ENCODE measurements around the gene MTUS2. TPM values are rescaled to one million over a fixed set of nuclear protein-coding genes. Genes with fewer than 3 reads are reported as not detected.
"Not testable (repeated sequence)": the region's sequence is repeated elsewhere in the genome, so short reads cannot be mapped to it uniquely, and the experiment has no call there.

Gene MTUS2
- total RNA-seq, 1 donor from 2014 or later = not detected

- no peak for TF ChIP-seq CTCF (IDR thresholded peaks at IDR 0.05; ENCODE audit: insufficient read depth, low read length, severe bottlenecking)
- Histone ChIP-seq H3K4me3 (ENCODE audit: low read depth, low read length) (no peak overlapping the region), H3K36me3 (ENCODE audit: control insufficient read depth, insufficient read depth, low read length) (no peaks in the 10 kb centered on the region), H3K27me3 (ENCODE audit: control insufficient read depth, insufficient read depth, low read length) (no peaks in the 10 kb centered on the region)
- DNase-seq (ENCODE audit: low read depth) = no peak
- FAIRE-seq = no peak
These were observed 158.4 kb downstream of the MTUS2 start for GRCh38 chr13:28978574-28978973.

- Histone ChIP-seq H3K36me3 (ENCODE audit: control insufficient read depth, insufficient read depth, low read length) (no peaks in the 10 kb centered on the region), H3K27me3 (ENCODE audit: control insufficient read depth, insufficient read depth, low read length) (no peaks in the 10 kb centered on the region), H3K4me3 (ENCODE audit: low read depth, low read length) (no peak overlapping the region)
- no peak for FAIRE-seq
- TF ChIP-seq CTCF (IDR thresholded peaks at IDR 0.05; ENCODE audit: insufficient read depth, low read length, severe bottlenecking) = no peak
- DNase-seq (ENCODE audit: low read depth) = no peak
These were observed 161.4 kb downstream of the MTUS2 start for GRCh38 chr13:28981530-28981929.

GRCh38 chr13:28983641-28984040 is 163.5 kb downstream of the MTUS2 start:
- no peak for TF ChIP-seq CTCF (IDR thresholded peaks at IDR 0.05; ENCODE audit: insufficient read depth, low read length, severe bottlenecking)
- H3K36me3 ChIP-seq (ENCODE audit: control insufficient read depth, insufficient read depth, low read length) = no peaks in the 10 kb centered on the region
- FAIRE-seq (no peak), DNase-seq (ENCODE audit: low read depth) (no peak)
- no peaks in the 10 kb centered on the region for H3K27me3 ChIP-seq (ENCODE audit: control insufficient read depth, insufficient read depth, low read length)
- H3K4me3 ChIP-seq (ENCODE audit: low read depth, low read length) = no peak overlapping the region

GRCh38 chr13:28984326-28984725 is 164.2 kb downstream of the MTUS2 start:
- H3K27me3 ChIP-seq (ENCODE audit: control insufficient read depth, insufficient read depth, low read length) = no peaks in the 10 kb centered on the region
- no peak for DNase-seq (ENCODE audit: low read depth)
- H3K4me3 ChIP-seq (ENCODE audit: low read depth, low read length) = no peak overlapping the region
- TF ChIP-seq CTCF (IDR thresholded peaks at IDR 0.05; ENCODE audit: insufficient read depth, low read length, severe bottlenecking) = no peak
- H3K36me3 ChIP-seq (ENCODE audit: control insufficient read depth, insufficient read depth, low read length) = no peaks in the 10 kb centered on the region
- no peak for FAIRE-seq

GRCh38 chr13:28984825-28985224 is 164.7 kb downstream of the MTUS2 start:
- no peak for TF ChIP-seq CTCF (IDR thresholded peaks at IDR 0.05; ENCODE audit: insufficient read depth, low read length, severe bottlenecking)
- H3K4me3 ChIP-seq (ENCODE audit: low read depth, low read length) = no peak overlapping the region
- no peak for DNase-seq (ENCODE audit: low read depth)
- H3K27me3 ChIP-seq (ENCODE audit: control insufficient read depth, insufficient read depth, low read length) = no peaks in the 10 kb centered on the region
- no peak for FAIRE-seq
- H3K36me3 ChIP-seq (ENCODE audit: control insufficient read depth, insufficient read depth, low read length) = no peaks in the 10 kb centered on the region

GRCh38 chr13:28990378-28990777 is 170.2 kb downstream of the MTUS2 start:
- not testable (repeated sequence) for DNase-seq (ENCODE audit: low read depth); H3K36me3 ChIP-seq (ENCODE audit: control insufficient read depth, insufficient read depth, low read length); FAIRE-seq; H3K4me3 ChIP-seq (ENCODE audit: low read depth, low read length); H3K27me3 ChIP-seq (ENCODE audit: control insufficient read depth, insufficient read depth, low read length)

Measured in bronchial epithelial cell (primary cell).